ENCODE results near the gene SNX17.

SNX17 gene

DNA sequence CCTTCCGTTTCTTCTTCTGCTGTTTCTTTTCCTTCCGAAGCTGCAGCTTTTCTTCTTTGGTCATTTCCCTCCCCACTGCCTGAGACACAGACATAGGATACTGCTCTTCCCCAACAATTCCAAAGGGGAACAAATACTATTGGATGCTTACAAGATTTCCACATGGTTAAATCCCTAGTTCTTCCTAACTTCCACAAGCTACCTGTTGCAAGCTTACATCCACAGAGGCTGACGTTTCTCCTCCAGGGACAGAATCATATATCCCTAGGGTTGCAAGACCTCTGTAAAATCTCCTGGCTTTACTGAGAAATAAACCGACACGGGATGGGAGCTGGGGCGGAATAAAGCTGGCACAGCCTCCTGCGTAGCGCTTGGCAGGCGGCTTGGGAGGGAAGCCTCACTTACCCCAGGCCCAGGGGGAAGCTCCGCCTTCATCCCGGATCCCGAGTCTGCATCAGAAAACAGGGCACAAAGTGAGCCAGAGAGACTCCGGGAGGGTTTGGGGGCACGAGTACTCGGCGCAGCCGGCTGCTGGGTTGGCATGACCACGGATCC, 868 bp upstream of the SNX17 start:
- no peak for DNase-seq (ENCODE audit: low spot score)

DNA sequence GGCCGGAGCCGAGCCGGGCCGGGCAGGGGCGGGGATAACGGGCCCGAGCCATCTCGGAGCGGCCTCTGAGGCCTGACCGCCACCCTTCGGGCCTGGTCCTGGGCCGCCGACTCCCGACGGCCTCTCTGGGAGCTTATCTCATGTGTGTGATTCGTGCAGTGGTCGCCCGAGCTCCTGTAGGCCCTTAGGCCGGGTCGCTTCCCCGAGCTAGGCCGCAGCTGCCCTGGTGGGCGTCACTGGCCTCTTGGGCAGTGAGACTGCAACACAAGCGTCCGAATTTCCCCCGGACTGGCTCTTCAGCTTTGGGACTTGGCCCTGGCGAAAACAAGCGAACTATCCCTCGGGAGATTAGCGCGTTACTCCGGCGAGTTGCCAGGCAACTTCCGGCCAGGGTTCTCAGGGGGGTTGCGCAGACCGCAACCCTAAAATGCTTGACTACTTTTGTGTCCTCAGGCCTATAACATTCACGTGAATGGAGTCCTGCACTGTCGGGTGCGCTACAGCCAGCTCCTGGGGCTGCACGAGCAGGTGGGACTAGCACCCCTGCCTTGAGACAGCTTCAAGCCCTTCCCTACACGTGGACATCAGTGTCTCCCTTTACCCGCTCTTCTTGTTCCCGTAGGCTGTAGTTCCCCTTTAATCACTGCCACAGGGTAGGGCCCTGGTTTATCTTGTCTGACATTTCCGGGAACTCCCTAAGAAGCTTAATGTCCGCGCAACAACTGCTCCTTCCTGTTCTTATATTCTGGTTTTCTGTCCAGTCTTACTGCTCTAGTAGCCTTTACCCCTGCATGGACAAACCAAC, 602 bp downstream of the SNX17 start:
- DNase-seq (ENCODE audit: low spot score) = peak; percentile 29

DNA sequence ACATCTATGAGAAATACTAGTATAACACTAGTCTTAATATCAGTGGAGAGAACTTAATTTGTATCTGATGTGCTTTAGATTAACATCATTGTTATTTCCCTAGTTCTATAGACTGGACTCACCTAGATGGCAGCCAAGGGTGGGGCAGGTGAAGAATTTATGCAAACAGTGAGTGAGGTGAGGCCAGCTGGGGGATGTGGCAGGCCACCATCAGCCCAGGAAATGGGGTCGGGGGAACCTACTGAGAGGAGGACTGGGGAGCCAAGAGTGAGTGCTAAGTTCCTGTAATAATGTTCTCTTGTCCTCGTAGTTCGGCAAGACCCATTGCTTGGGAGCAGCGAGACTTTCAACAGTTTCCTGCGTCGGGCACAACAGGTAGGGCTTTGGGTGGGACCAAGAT, 2.5 kb downstream of the SNX17 start:
- DNase-seq (ENCODE audit: low spot score) = no peak

DNA sequence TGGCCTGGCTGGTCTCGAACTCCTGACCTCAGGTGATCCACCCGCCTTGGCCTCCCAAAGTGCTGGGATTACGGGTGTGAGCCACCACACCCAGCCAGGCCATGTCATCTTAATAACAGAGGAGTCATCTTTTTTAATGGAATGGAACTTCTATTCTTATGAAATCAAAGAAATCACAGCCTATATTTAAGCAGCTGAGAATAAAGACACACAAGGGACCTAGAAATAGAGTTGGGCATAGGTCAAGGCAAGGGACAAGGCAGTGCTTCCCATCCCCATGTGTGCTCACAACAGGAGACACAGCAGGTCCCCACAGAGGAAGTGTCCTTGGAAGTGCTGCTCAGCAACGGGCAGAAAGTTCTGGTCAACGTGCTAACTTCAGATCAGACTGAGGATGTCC, 3.2 kb downstream of the SNX17 start:
- no peak for DNase-seq (ENCODE audit: low spot score)

DNA sequence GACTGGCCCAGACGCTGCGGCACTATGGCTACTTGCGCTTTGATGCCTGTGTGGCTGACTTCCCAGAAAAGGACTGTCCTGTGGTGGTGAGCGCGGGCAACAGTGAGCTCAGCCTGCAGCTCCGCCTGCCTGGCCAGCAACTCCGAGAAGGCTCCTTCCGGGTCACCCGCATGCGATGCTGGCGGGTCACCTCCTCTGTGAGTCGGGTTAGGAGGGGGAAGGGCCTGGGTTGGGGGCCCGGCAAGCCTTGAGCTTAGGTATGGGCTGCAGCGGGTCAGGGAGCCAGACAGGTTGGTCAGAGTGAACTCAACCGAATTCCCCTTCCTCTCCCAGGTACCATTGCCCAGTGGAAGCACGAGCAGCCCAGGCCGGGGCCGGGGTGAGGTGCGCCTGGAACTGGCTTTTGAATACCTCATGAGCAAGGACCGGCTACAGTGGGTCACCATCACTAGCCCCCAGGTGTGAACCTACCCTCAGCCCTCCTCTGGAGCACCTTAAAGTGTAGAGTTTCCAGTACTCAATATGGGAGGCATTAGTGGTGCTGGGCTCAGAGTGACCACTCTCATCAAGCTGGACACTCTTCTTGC, 5.2 kb downstream of the SNX17 start:
- no peak for DNase-seq (ENCODE audit: low spot score)

DNA sequence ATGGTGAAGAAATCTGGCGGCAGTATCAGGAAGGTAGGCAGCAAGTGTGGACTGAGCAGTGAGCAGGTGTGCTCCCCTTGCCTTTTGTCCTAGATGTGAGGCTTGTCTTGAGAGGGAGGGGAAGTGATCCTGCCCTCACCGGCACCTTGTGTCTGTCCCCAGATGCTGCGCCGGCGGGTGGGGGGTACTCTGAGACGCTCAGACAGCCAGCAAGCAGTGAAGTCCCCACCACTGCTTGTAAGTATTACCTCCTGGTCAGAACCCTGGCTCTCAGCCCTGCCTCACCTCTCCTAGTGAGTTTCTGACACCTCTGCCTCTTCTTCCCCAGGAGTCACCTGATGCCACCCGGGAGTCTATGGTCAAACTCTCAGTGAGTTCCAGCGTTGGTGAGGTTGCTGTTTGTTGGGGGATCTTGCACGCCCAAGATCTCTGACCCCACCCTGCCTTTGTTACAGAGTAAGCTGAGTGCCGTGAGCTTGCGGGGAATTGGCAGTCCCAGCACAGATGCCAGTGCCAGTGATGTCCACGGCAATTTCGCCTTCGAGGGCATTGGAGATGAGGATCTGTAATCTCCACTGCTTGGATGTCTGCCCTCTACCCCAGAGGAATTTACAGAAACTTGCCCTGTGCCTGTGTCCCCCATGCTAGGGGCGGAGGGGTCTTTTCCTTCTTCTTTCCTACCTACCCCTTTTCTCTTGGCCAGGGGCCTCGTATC, 5.9 kb downstream of the SNX17 start:
- no peak for DNase-seq (ENCODE audit: low spot score)

DNA sequence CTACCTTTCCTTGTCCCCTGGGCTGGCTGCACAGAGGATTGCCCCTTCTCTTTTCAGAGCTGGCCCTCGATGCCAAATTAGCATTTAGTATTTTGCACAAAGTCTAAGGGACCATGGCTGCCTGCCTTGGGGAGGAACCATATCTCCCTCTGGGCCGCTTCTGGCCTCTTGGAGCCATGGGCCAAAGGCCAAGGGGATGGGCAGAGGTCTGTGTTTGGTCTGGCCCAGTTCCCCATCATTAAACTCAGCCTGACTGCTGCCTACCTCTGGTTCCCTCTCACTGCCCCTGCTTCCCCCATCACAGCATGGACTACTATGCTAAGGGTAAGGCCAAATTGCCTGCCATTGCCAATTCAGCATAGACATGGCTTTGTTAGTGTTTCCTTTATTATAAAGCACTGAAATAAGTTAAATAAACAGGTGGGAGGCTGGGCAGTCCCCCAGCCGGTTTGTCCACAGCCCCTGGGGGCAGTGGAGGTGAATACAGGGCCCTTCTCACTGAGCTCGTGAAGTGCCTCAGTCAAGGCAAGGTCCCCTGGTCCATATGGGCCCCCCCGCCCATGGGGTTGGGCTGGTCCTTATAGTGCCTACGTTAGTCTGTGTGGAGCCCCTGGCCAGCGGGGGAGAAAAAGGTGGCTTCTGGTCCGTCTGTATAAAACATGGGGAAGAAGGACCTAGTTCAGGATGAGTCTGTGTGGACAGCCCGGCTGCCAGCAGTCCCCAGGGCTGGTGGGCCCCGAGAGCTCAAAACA, 6.6 kb downstream of the SNX17 start:
- no peak for DNase-seq (ENCODE audit: low spot score)

DNA sequence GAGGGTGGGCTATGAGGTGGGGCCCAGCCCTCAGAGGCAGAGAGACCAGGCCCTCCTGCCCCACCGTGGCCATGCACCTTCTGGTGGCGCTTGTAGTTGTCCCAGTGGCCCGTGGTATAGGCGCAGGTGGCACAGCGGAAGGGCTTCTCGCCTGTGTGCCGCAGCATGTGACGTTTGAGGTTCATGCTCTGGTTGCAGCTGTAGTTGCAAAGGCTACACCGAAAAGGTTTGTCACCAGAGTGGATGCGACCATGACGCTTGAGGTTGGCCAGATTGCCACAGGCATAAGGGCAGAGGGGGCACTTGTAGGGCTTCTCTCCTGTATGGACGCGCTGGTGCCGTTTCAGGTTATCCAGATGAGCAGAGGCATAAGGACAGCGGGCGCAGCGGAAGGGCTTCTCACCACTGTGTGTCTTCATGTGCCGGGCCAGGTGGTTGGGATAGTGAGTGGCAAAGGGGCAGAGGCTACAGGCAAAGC, 7.2 kb downstream of the SNX17 start:
- no peak for DNase-seq (ENCODE audit: low spot score)

DNA sequence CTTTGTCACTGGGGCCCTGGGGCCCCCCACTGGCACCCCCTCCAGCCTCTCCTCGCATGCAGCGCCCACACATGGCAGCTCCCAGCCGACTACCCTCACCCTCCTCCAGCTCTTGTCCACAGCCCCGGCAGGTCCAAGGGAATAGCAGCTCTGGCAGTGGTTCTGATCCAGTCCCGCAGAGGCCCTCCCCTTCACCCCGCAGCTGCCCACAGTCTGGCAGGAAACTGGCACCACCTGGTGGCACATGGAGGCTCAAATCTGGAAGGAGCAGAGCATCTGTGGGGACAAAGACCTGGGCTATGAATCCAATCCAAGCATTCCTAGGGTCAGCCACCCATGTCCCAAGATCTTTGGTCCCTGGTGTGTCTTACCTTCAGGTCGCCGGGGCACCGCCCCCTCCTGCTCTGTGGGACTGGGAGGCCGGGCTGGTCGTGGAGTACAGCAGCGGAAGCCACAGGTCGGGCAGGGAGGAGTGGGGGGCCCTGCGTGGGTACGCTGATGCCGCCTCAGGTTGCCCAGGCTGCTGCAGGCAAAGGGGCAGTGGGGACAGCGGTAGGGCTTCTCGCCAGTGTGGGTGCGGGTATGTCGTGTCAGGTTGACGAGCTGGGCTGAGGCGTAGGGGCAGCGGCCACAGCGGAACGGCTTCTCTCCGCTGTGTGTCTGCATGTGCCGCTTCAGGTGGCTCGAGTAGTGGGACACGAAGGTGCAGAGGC, 7.8 kb downstream of the SNX17 start:
- DNase-seq (ENCODE audit: low spot score) = no peak

DNA sequence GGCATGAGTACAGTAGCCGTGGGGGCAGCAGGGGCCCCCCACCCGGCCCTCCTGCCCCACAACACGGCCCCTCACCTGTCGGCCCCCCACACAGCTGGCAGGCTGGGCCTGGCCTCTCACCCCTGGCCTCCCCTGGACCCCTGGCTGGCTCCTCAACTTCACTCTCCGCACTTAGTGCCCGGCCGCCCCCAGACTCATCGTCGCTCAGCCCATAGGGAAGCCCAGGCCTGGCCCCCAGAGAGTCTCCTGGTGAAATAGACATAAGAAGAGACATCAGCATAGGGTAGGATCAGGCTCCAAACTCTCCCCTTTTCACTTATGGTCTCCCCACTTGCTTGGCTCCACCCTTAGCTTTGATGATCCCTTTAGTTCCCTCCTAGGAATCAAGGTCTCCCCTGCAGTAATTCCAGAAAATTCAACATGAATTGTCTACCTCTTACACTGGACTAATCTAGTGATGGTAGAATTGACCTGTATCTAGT, 8.4 kb downstream of the SNX17 start:
- DNase-seq (ENCODE audit: low spot score) = no peak

DNA sequence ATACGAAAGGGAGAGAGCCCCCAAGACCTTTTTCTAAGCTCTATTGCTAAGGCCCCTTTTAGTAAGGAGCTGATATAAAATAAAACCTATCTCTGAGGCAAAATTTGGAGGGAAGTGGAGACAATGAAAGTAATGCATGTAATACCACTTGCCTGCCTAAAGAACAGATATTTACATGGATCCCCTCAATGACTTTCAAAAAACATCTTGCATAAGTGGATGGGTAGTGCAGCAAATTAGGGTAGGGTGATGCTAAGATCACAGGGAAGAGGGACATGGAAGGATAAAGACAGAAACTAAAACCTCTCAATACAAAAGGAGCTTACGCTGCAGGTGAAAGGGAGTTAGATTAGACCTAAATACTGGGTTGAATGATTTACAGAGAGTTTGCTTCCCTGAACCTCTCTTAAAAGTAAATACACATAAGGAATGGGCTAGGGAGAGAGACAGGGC, 9.0 kb downstream of the SNX17 start:
- no peak for DNase-seq (ENCODE audit: low spot score)

DNA sequence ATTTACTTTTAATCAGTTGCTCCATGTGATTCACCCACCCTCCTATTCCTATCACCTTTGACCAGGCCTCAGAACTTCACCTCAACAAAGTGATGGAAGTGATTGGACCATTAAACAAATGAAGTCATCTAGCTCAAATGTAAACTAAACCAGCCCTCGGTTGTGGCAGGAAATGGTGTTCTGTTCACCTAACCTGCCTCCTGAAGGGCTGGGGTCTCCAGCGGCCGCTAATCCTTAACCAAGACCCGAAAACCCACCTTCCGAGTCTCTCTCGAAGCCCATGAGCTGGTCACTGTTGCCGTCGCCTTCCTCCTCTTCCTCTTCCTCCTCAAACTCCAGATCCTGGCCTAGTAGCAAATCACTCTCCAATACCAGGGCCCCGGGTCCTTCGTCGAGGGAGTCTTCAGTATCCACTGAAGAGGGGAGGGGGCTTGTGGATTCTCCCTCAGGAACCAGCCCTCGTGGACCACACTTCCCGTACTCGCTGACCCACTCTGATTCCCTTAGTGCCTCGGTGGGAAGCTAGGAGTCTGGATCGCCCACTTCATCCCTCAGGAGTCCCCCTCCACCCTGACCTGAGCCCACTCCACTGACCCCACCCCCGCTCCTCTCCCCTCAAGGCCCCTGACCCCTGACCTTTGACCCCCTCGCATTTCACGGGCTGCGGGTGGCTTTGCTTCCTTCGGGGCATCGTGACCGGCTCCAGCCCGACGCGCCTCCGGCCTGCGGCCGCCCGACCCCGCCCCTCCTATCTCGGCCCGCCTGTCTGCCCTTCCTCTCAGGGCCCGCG, 9.6 kb downstream of the SNX17 start:
- peak; percentile 59 for DNase-seq (ENCODE audit: low spot score)

DNA sequence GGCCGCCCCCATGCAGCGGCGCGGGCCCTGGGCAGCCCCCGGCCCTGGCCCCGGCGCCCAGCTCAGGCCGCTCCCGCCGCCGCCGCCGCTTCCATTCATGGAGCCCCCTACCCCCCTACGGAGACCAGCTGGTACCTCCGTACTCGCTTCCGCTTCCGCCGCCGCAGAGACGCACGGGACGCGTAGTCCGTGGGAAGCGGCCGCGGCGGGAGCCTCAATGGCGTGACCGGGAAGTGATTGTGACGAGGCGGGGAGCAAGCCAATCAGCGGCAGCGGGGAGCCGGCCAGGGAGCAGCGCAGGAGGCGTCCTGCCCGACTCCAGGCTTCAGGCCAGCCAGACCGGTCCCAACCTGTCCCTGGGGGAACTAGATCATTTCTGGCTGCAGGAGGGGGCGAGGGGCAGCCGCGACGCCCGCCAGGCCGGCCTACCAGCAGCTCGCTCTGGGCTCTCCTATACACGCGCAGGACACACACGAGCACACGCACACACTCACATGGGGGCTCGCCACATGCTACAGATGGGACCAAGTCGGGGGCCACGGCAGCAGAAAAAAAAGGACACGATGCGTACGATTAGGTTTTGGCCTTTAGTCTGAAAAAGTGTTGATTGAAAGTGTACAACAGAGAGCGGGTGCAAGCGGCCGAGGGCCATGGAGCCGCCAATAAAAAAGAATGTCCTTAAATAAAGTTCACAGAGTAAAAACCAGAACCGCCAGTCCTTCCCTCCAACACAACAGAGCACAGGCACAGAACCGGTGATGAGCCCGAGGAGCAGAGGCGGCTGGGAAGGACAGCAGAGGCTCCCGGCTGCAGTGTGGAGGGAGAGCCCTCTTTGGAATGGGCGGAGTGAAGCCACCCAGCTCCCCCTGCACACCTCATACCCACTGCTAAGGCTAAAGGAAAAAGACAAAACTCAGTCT, 10.5 kb downstream of the SNX17 start, which contains the start of gene ZNF513:
ZNF513 (minus strand) TSS at position 109 of the 920 bp plus-strand sequence. CDS start 208 bp downstream, outside the sequence.
- DNase-seq (ENCODE audit: low spot score) = peak; percentile 88

DNA sequence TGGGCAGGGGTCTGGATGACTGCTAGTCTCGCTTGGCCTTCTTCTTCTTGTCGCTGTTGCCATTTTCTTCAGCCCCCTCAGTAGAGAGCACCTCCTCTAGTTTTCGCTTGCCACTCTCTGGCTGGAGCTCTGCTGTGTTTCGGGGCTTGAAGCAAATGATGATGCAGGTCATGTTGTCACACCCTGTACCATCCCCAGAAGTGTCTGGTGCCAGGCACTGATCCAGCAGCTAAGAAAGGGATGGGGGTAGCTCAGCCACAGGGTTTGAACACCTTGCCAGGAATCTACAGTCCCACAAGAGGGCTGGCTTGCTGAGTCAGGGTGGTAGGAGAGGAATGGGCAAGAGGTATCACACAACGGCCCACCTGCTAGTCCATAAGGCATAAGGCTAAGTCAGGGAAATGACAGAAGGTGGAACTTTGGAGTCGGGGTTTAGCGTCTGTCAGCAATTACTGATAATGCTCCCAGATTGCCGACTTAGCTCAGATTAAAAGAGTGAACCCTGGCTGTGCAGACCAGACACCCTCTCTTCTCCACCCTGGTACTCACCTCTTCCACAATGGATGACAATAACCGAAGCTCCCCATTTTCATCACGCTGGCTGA, 11.3 kb downstream of the SNX17 start:
- DNase-seq (ENCODE audit: low spot score) = no peak

DNA sequence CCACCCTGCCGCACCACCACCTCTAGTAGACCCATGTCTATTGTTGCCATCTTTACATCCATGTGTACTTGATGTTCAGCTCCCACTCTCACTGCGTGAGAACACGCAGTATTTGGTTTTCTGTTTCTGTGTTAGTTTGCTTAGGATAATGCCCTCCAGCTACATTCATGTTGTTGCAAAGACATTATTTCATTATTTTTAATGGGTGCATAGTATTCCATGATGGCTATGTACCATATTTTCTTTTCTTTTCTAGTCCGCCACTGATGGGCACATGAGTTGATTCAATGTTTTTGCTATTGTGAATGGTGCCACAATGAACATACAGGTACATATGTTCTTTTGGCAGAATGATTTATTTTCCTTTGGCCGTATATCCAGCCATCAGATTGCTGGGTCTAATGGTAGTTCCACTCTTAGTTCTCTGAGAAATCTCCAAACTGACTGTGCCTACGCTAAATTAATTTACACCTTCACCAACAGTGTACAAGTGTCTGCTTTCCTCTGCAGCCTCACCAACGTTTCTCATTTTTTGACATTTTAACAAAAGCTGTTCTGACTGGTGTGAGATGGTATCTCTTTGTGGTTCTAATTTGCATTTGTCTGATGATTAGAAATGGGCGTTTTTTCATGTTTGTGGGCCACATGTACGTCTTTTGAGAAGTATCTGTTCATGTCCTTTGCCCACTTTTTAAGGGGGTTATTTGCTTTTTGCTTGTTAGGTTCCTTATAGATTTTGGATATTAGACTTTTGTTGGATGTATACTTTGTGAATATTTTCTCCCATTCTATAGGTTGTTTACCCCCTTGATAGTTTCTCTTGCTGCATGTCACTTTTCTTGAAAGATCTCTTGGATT, 20.6 kb downstream of the SNX17 start:
- DNase-seq (ENCODE audit: low spot score) = peak; percentile 63

DNA sequence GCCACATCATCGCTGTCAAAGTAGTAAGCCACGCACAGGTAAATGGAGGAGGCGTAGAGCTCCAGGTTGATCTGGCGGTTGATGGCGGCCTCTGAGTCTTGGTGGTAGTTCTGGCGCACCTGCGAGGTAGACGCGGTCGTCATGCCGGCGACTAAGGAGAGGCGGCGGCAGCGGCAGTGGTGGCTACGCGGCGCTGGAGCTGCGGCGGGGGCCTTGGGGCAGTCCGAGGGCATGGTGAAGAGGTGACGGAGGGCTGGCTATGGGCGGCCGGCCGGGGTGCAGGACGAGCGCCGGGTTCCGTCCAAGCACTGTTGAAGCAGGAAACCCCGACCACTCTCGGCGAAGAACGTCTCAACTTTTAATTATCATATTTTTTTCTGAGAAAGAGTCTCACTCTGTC, 22.8 kb downstream of the SNX17 start:
- DNase-seq (ENCODE audit: low spot score) = no peak

DNA sequence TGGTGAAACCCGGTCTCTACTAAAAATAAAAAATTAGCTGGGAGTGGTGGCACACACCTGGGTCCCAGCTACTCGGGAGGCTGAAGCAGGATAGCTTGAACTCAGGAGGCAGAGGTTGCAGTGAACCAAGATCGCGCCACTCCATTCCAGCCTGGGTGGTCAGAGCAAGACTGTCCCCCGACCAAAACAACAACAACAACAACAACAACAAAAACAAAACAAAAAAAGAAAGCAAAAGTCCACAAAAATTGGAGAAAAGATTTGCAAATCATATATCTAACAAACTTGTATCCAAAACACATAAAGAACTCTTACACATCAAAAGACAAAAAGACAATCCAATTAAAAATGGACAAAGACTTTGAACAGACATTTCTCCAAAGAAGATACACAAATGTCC, 28.5 kb downstream of the SNX17 start:
- no peak for DNase-seq (ENCODE audit: low spot score)

Measured in CD4-positive, alpha-beta T cell treated with Interleukin-15 for 4 hours (primary cell).